ENCODE results near the gene UQCRQ.

DNA sequence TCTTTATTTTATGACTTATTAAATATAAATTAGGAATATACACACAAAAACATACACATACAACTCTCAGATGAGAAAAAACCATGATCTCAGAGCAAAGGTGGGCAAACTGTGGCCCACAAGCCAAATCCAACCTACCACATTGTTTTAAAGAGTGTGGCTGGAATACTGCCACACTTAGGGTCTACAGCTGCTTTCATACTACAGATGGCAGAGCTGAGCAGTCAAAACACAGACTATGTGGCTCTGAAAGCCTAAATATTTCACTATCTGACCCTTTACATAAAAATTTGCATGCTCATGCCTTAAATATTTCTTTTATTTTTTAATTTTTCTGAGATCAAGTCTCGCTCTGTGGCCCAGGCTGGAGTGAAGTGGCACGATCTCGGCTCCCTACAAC, 35.3 kb downstream of the UQCRQ start:
- TF ChIP-seq CSDC2 (CRISPR knock-in tag; IDR thresholded peaks at IDR 0.05) (no peak), PPARA (CRISPR knock-in tag; IDR thresholded peaks at IDR 0.05; ENCODE audit: borderline replicate concordance) (no peak), ZFP30 (CRISPR knock-in tag; IDR thresholded peaks at IDR 0.05) (no peak), RARB (CRISPR knock-in tag; IDR thresholded peaks at IDR 0.05) (no peak), ESRRG (CRISPR knock-in tag; IDR thresholded peaks at IDR 0.05) (no peak)
- TF ChIP-seq, protein P1, sequence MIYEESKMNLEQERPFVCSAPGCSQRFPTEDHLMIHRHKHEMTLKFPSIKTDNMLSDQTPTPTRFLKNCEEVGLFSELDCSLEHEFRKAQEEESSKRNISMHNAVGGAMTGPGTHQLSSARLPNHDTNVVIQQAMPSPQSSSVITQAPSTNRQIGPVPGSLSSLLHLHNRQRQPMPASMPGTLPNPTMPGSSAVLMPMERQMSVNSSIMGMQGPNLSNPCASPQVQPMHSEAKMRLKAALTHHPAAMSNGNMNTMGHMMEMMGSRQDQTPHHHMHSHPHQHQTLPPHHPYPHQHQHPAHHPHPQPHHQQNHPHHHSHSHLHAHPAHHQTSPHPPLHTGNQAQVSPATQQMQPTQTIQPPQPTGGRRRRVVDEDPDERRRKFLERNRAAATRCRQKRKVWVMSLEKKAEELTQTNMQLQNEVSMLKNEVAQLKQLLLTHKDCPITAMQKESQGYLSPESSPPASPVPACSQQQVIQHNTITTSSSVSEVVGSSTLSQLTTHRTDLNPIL (CRISPR knock-in tag; IDR thresholded peaks at IDR 0.05; ENCODE audit: low read depth), result no peak
- TF ChIP-seq, protein P2, sequence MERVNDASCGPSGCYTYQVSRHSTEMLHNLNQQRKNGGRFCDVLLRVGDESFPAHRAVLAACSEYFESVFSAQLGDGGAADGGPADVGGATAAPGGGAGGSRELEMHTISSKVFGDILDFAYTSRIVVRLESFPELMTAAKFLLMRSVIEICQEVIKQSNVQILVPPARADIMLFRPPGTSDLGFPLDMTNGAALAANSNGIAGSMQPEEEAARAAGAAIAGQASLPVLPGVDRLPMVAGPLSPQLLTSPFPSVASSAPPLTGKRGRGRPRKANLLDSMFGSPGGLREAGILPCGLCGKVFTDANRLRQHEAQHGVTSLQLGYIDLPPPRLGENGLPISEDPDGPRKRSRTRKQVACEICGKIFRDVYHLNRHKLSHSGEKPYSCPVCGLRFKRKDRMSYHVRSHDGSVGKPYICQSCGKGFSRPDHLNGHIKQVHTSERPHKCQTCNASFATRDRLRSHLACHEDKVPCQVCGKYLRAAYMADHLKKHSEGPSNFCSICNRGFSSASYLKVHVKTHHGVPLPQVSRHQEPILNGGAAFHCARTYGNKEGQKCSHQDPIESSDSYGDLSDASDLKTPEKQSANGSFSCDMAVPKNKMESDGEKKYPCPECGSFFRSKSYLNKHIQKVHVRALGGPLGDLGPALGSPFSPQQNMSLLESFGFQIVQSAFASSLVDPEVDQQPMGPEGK (CRISPR knock-in tag; IDR thresholded peaks at IDR 0.05; ENCODE audit: borderline replicate concordance), result no peak

Measured in SK-N-SH treated with all-trans-retinoic acid at 6 μM for 48 hours (cell line).